Effector memory CD4-positive, alpha-beta T cell (primary cell): ENCODE results near the gene SMC6.

ENCODE experiments used
- DNase-seq, 3 donors: peaks; one replicate each; pipeline ENCODE4 v3.0.0-alpha.2; 2020
- H3K27ac ChIP-seq: 2 replicates; pipeline ENCODE4 v1.7.0; 2013; ENCODE audit warnings: mild to moderate bottlenecking, low read length, moderate library complexity; ENCODE audit not compliant: insufficient read depth, poor library complexity, severe bottlenecking
- H3K27me3 ChIP-seq: replicated peaks from 2 replicates; pipeline ENCODE4 v1.7.0; 2013; ENCODE audit warnings: mild to moderate bottlenecking, low read length; ENCODE audit not compliant: insufficient read depth, control insufficient read depth, poor library complexity, severe bottlenecking
- H3K36me3 ChIP-seq: 2 replicates; pipeline ENCODE4 v1.7.0; 2013; ENCODE audit warnings: mild to moderate bottlenecking, low read length, moderate library complexity; ENCODE audit not compliant: control insufficient read depth, insufficient read depth
- H3K4me1 ChIP-seq: 2 replicates; pipeline ENCODE4 v1.7.0; 2013; ENCODE audit warnings: low read length, mild to moderate bottlenecking; ENCODE audit not compliant: control insufficient read depth, insufficient read depth, poor library complexity, severe bottlenecking
- H3K4me3 ChIP-seq: 2 replicates; pipeline ENCODE4 v1.7.0; 2013; ENCODE audit warnings: low read length, low read depth, mild to moderate bottlenecking; ENCODE audit not compliant: insufficient read depth, poor library complexity, severe bottlenecking
- H3K9me3 ChIP-seq: 2 replicates; pipeline ENCODE4 v1.7.0; 2013; ENCODE audit warnings: mild to moderate bottlenecking, low read length, moderate library complexity; ENCODE audit not compliant: control insufficient read depth

Gene SMC6

DNA sequence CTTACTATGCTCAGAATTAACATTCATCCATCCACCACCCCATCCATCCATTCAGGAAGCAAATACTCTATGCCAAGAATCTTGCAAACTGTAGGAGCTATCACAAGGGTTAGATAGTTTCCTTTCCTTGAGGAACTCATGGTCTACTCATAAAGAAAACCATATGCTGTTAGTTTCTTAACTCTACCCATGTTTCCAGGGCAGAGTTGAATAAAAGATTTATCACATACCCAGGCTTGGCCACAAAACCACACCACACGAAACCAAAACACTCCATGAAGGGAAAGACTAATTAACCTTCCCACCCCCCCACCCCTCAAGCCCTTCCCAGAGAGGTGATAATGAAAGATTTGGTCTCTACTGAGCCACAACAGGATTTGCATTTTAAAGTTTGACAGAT, 38.9 kb upstream of the SMC6 start:
- DNase-seq = no peak
- Histone ChIP-seq H3K4me1 (no peaks in the 10 kb centered on the region), H3K9me3 (no peaks in the 10 kb centered on the region), H3K27ac (no peak overlapping the region), H3K36me3 (no peaks in the 10 kb centered on the region), H3K4me3 (no peak overlapping the region), H3K27me3 (no peaks in the 10 kb centered on the region)

DNA sequence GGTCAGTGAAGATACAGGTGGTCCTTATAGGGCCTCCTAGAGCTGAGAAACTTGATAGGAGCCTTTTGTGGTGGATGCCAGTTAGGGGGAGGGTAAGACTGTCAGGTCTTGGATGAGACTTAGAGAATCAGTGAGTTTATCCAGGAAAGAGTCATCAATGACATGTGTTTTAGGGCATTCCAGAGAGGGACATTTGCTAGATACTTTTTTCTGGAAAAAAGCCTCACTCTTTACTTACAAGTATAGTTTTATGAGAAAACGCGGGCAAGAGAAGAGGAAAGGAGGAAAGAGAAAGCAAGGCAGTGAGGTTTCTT, 38.2 kb upstream of the SMC6 start:
- no peak overlapping the region for H3K27ac ChIP-seq
- no peaks in the 10 kb centered on the region for H3K9me3 ChIP-seq
- H3K36me3 ChIP-seq = no peaks in the 10 kb centered on the region
- H3K4me3 ChIP-seq = no peak overlapping the region
- DNase-seq = no peak
- no peaks in the 10 kb centered on the region for H3K4me1 ChIP-seq
- H3K27me3 ChIP-seq = no peaks in the 10 kb centered on the region

DNA sequence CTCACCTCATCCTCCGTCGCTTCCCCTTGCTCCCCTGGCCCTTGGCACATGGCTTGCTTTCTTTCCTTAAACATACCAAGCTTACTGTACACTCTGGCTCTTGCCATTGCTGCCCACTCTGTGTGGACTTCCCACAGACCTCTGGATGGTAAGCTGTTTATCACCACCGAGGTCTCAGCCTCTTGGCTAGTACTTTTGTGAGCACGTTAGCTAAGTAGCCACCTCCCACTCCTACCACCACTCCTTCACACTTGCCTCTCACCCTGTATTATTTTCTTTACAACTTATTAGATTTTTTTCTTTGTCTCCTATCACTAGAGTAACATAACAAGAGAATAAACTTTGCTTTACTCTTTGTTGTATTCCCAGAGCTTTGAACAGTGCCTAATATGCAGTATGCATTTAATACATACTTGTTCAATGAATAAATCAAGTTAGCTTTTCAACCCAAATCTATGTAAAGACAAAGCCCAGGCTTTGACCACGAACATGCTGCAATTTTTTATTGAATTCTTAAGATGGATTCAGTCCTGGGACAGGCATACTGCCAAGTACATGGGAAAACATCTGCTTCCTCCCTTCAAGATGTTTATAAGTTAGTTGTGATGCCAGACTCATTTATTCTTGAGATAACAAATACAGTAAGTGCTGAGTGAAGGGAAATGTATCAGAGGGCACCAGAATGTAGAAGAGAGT, 37.7 kb upstream of the SMC6 start:
- H3K4me3 ChIP-seq = no peak overlapping the region
- H3K36me3 ChIP-seq = no peaks in the 10 kb centered on the region
- no peaks in the 10 kb centered on the region for H3K4me1 ChIP-seq
- no peak overlapping the region for H3K27ac ChIP-seq
- H3K27me3 ChIP-seq = no peaks in the 10 kb centered on the region
- DNase-seq = no peak
- H3K9me3 ChIP-seq = no peaks in the 10 kb centered on the region

DNA sequence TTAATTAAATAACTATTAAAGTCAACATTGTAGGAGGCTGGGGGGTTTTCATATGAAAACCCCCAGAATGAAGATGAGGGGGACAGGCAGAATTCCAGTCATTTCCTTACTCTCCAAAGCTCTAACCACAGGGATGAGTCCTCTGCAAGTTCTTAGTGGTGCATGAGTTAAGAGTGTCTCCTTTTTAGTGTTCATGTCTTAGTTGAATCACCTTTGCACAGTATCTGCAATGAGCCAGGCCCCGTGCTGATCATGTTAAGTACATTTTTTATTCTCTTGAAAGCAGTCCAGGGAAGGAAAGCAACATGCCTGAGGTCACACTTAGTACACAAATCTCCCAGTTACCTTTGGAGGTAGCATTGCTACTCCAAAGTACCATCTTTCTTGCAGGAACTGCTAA, 36.9 kb upstream of the SMC6 start:
- Histone ChIP-seq H3K4me3 (no peak overlapping the region), H3K9me3 (no peaks in the 10 kb centered on the region), H3K27ac (no peak overlapping the region), H3K36me3 (no peaks in the 10 kb centered on the region), H3K27me3 (no peaks in the 10 kb centered on the region), H3K4me1 (no peaks in the 10 kb centered on the region)
- DNase-seq = no peak

DNA sequence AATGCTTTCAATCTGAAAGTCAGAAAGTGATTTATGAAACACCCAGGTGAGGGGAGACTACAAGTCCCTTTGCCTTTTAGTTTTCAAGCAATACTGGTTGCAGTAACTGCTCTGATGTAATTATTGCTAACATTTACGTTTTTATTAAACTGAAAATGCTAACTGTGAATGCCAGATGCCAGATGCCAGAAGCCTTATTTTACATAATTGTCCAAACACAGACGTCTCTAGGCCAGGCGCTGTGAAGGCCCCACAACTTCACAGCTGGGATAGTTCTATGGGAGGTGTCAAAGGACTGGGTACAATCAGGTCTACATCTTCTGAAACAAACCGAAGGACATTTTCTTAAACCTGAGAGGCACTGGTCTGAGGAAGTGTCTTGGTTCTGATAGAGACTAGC, 35.2 kb upstream of the SMC6 start:
- Histone ChIP-seq H3K9me3 (no peaks in the 10 kb centered on the region), H3K27me3 (no peaks in the 10 kb centered on the region), H3K27ac (no peak overlapping the region), H3K4me3 (no peak overlapping the region), H3K36me3 (no peaks in the 10 kb centered on the region), H3K4me1 (no peaks in the 10 kb centered on the region)
- no peak for DNase-seq

DNA sequence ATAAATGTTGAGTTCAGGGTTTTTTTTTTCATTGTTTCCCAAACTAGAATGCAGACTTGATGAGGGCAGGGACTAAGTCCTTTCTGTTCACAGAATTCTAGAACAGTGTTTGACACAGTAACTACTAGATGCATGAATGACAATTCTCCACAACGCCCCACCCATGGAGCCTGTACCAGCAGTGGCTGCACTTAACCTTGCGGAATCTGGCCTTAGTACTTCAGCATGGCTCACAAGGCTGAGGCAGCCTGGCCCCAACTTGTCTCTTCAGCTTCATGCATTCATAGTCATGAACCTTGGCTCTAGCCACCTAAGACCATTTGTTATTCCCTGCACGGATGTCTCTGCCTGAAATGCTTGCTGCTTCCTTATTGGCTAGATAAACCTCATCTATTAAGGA, 33.1 kb upstream of the SMC6 start:
- DNase-seq = no peak
- no peaks in the 10 kb centered on the region for H3K9me3 ChIP-seq
- no peaks in the 10 kb centered on the region for H3K36me3 ChIP-seq
- H3K27ac ChIP-seq = no peak overlapping the region
- no peaks in the 10 kb centered on the region for H3K27me3 ChIP-seq
- H3K4me3 ChIP-seq = no peak overlapping the region
- H3K4me1 ChIP-seq = no peaks in the 10 kb centered on the region

DNA sequence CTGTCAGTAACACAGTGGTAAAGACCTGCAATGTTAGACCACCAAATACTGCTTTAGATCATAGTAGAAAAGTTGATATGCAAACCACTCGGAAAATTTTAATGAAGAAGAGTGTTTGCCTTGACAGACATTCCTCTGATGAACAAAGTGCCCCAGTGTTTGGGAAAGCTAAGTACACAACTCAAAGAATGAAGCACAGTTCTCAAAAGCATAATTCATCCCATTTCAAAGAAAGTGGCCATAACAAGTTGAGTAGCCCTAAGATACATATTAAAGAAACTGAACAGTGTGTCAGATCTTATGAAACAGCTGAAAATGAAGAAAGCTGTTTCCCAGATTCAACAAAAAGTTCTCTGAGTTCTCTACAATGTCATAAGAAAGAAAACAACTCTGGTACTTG, 27.9 kb upstream of the SMC6 start:
- Histone ChIP-seq H3K4me3 (no peak overlapping the region), H3K27ac (no peak overlapping the region), H3K9me3 (no peaks in the 10 kb centered on the region), H3K36me3 (no peaks in the 10 kb centered on the region), H3K4me1 (no peaks in the 10 kb centered on the region), H3K27me3 (no peaks in the 10 kb centered on the region)
- no peak for DNase-seq

DNA sequence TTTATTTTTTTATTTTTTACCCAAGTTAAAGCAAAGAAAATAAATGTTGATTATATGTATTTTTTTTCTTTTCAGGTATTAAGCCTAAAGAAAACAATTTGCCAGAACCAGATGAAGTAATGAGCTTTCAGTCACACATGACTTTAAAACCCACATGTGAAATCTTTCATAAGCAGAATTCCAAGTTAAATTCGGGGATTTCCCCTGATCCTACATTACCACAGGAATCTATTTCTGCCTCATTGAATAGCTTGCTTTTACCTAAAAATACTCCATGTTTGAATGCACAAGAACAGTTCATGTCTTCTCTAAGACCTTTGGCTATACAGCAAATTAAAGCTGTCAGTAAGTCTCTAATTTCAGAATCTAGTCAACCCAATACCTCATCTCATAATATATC, 26.9 kb upstream of the SMC6 start:
- Histone ChIP-seq H3K27ac (no peak overlapping the region), H3K9me3 (no peaks in the 10 kb centered on the region), H3K4me1 (no peaks in the 10 kb centered on the region), H3K36me3 (no peaks in the 10 kb centered on the region), H3K4me3 (no peak overlapping the region), H3K27me3 (no peaks in the 10 kb centered on the region)
- no peak for DNase-seq

DNA sequence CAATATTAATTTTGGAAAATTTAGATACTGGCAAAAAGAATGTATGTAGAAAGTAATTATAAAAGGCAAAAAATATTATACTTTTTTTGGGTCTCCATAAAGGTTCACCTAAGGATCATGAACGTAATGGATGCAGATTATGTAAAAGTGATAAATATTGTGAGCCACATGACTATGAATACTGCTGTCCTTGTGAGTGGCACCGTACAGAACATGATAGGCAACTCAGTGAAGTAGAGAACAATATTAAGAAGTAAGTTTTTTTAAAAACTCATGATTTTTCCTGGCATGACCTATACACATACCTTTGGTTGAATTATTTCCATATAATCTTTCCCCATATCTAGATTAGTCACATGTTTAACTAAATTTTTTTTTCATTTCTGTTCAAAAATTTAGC, 18.9 kb upstream of the SMC6 start:
- H3K36me3 ChIP-seq = no peaks in the 10 kb centered on the region
- no peak overlapping the region for H3K4me3 ChIP-seq
- H3K27me3 ChIP-seq = no peaks in the 10 kb centered on the region
- no peaks in the 10 kb centered on the region for H3K9me3 ChIP-seq
- no peak overlapping the region for H3K27ac ChIP-seq
- H3K4me1 ChIP-seq = no peaks in the 10 kb centered on the region
- no peak for DNase-seq

DNA sequence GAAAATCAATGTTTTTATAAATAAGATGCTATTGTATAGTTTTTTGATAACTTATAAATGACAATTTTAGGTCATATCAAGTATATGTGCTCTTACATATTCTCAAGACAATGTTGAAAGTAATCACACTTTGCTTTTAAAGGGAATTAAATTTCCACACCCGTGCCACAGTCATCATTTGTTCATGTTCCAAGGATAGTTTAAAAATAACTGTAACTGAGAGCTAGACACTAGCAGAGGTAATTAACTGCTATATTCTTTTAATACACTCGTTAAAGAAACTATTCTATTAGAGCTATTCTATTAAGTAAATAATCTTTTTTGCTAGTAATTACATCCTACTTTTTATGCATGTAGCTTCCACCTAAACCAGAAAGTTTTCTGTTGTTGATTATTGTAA, 18.3 kb upstream of the SMC6 start:
- no peaks in the 10 kb centered on the region for H3K4me1 ChIP-seq
- H3K36me3 ChIP-seq = no peaks in the 10 kb centered on the region
- H3K27ac ChIP-seq = no peak overlapping the region
- no peaks in the 10 kb centered on the region for H3K9me3 ChIP-seq
- H3K4me3 ChIP-seq = no peak overlapping the region
- DNase-seq = no peak
- no peaks in the 10 kb centered on the region for H3K27me3 ChIP-seq

DNA sequence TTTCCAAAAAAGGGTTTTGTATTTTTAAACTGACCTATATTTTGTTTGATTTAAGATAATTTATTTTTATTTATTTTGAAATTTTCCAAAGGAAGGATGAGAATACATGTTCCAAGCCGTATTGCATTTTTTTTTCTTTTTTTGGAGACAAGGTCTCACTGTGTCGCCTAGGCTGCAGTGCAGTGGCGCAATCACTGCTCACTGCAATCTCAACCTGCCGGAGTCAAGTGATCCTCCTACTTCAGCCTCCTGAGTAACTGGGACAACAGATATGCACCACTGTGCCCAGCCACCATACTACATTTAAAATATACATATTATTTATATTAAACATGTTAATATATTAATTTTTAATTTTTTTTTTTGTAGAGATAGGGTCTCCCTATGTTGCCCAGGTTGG, 15.3 kb upstream of the SMC6 start:
- Histone ChIP-seq H3K4me1 (no peaks in the 10 kb centered on the region), H3K4me3 (no peak overlapping the region), H3K27me3 (no peaks in the 10 kb centered on the region), H3K27ac (no peak overlapping the region), H3K36me3 (no peaks in the 10 kb centered on the region), H3K9me3 (no peaks in the 10 kb centered on the region)
- no peak for DNase-seq
